Natural killer cell (primary cell): ENCODE results near the gene SPEN. TPM values are rescaled to one million over a fixed set of nuclear protein-coding genes. Genes with fewer than 3 reads are reported as not detected.
A peak's percentile ranks its signal among the peaks of the same experiment; 100 is the strongest.

Source experiments
- ATAC-seq, 3 donors: fragments of 150-1000 bp in 2 of 3; fragments of 200-7000 bp in 1 of 3; cut with Tn5 transposase; 1 replicate in 1 of 3; 2 replicates in 2 of 3; pipeline ENCODE4 v1.10.0; 2021; ENCODE audit warnings: mild to moderate bottlenecking in 2 of 3, moderate library complexity in 2 of 3
- DNase-seq, 2 donors: peaks; one replicate each; pipeline versions ENCODE4 v3.0.0 to v3.0.0-alpha.2; 2013 to 2021; ENCODE audit warnings: mixed read lengths in 1 of 2
- H3K27ac ChIP-seq: one replicate; pipeline ENCODE4 v1.5.1; 2013; ENCODE audit warnings: mild to moderate bottlenecking, low read length
- H3K27me3 ChIP-seq: one replicate; pipeline ENCODE4 v1.6.1; 2013; ENCODE audit warnings: low read length; ENCODE audit not compliant: control insufficient read depth, insufficient read depth
- H3K36me3 ChIP-seq: one replicate; pipeline ENCODE4 v1.6.1; 2013; ENCODE audit warnings: low read length; ENCODE audit not compliant: control insufficient read depth, insufficient read depth
- H3K4me1 ChIP-seq: one replicate; pipeline ENCODE4 v1.6.1; 2013; ENCODE audit warnings: low read length; ENCODE audit not compliant: control insufficient read depth, insufficient read depth
- H3K4me3 ChIP-seq: one replicate; pipeline ENCODE4 v1.5.1; 2013; ENCODE audit warnings: low read length
- H3K9me3 ChIP-seq: one replicate; pipeline ENCODE4 v1.6.1; 2013; ENCODE audit warnings: low read length; ENCODE audit not compliant: control insufficient read depth, insufficient read depth
- H3K27ac Mint-ChIP-seq, 2 donors: one replicate each; pipeline ENCODE4 v1.8.0; 2022; ENCODE audit warnings: mild to moderate bottlenecking in 2 of 2, mixed read lengths in 2 of 2, moderate library complexity in 1 of 2
- H3K27me3 Mint-ChIP-seq, 2 donors: one replicate each; pipeline ENCODE4 v1.8.0; 2022; ENCODE audit warnings: low read depth in 2 of 2, mixed read lengths in 2 of 2
- H3K36me3 Mint-ChIP-seq: one replicate; pipeline ENCODE4 v1.8.0; 2022; ENCODE audit warnings: mixed read lengths
- H3K4me1 Mint-ChIP-seq, 2 donors: one replicate each; pipeline ENCODE4 v1.8.0; 2022; ENCODE audit warnings: mixed read lengths in 2 of 2
- H3K4me3 Mint-ChIP-seq: one replicate; pipeline ENCODE4 v1.8.0; 2022; ENCODE audit warnings: mild to moderate bottlenecking, moderate library complexity, mixed read lengths
- H3K9me3 Mint-ChIP-seq, 2 donors: one replicate each; pipeline ENCODE4 v1.8.0; 2022; ENCODE audit warnings: mixed read lengths in 2 of 2
- CTCF ChIP-seq: fragments of 200-600 bp; IDR thresholded peaks from one replicate; pipeline ENCODE4 v1.8.0; 2022; ENCODE audit warnings: antibody characterized with exemption
- WGBS: methylation state at CpG from one replicate; pipeline ENCODE4 v1.1.7; 2013; ENCODE audit warnings: missing lambda C conversion rate; ENCODE audit not compliant: insufficient coverage; 5-methylcytosine and 5-hydroxymethylcytosine counted together
- intact Hi-C: fragments of 100-400 bp; cut with micrococcal nuclease; formaldehyde crosslinking; loops from one replicate; pipeline ENCODE4 v1.14.2; 2022
- total RNA-seq, 4 donors: library from RNA; stranded (reverse); fragments of 120-200 nt in 1 of 4; gene quantifications; one replicate each; pipeline versions ENCODE4 v1.2.3 to v1.2.4, GENCODE V29; 2013 to 2022

Gene SPEN
- total RNA-seq, 3 donors from 2014 or later (not counting 1 experiment from before 2014, with no cell fraction given) = 98.1 to 114 (median 105) TPM

DNA sequence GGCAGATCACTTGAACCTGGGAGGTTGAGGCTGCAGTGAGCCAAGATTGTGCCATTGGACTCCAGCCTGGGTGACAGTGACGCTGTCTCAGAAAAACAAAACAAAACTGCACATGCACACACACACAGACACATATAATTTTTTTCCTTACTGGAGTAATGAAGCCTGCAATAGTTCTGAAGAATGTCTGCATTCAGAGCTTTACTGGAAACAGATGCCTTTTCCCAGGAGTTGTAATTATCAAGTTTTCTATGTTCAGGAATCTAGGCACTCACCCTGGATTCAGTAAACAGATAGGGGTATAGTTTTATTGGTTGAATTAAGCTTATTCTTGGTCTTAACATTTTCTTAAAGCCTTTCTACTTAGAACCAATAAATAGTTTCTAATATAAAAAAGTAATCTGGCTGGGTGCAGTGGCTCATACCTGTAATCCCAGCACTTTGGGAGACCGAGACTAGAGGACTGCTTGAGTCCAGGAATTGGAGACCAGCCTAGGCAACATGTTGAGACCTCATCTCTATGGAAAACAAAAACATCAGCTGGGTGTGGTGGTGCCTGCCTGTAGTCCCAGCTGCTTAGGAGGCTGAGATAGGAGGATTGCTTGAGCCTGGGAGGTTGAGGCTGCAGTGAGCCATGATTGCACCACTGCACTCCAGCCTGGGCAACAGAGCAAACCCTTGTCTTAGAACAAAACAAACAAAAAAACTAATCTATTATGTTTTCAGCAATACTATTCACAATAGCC, 15.8 kb downstream of the SPEN start:
- DNase-seq = no peak
- ATAC-seq = no peak
- H3K9me3 Mint-ChIP-seq = no peaks in the 10 kb centered on the region
- Histone ChIP-seq H3K9me3 (no peaks in the 10 kb centered on the region), H3K27me3 (no peaks in the 10 kb centered on the region), H3K36me3 (no peaks in the 10 kb centered on the region), H3K4me1 (peaks cover 6% of the 10 kb centered on the region), H3K27ac (no peak overlapping the region), H3K4me3 (no peak overlapping the region)
- no peaks in the 10 kb centered on the region for H3K36me3 Mint-ChIP-seq
- intact Hi-C loops = no loop called here
- 96% methylated on average over 2 of the region's 2 CpGs for WGBS
- no peaks in the 10 kb centered on the region for H3K27me3 Mint-ChIP-seq
- H3K4me1 Mint-ChIP-seq = peaks cover 26 to 40% of the 10 kb centered on the region in 2 donors
- H3K27ac Mint-ChIP-seq = peak overlapping the region in 1 of 2 donors; percentile 59
- H3K4me3 Mint-ChIP-seq = no peak overlapping the region
- no peak for TF ChIP-seq CTCF

DNA sequence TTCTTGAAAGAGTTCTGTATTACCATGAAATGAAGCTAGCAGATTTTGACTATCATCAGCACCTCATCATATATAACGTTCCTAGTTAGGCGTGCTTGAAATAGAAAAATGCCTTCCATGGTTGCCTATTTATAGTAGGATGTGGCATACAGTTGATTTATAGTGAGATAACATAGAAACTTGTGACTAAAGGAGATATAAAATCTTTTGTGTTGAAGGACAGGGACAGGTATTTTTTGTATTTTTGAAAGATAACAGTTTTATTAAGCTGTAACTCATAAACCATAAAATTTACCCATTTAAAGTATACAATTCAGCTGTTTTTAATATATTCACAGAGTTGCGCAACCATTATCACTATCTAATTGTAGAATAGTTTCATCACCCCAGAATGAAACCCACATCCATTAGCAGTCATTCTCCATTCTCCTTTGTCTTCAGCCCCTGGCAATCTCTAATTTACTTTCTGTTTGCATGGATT, 19.3 kb downstream of the SPEN start:
- no peak for TF ChIP-seq CTCF
- no peak for ATAC-seq
- 100% methylated on average over 1 of the region's 3 CpGs for WGBS

GRCh38 chr1:15867288-15867687, 19.8 kb downstream of the SPEN start:
- peaks cover 40 to 47% of the 10 kb centered on the region in 2 donors for H3K4me1 Mint-ChIP-seq
- Histone ChIP-seq H3K36me3 (no peaks in the 10 kb centered on the region), H3K9me3 (no peaks in the 10 kb centered on the region), H3K27me3 (no peaks in the 10 kb centered on the region), H3K27ac (no peak overlapping the region), H3K4me3 (no peak overlapping the region), H3K4me1 (no peaks in the 10 kb centered on the region)
- 90% methylated on average over 3 of the region's 3 CpGs for WGBS
- H3K36me3 Mint-ChIP-seq = no peaks in the 10 kb centered on the region
- no peak overlapping the region for H3K4me3 Mint-ChIP-seq
- peak overlapping the region; percentile 7 to 52 for H3K27ac Mint-ChIP-seq
- no peak for DNase-seq
- H3K27me3 Mint-ChIP-seq = no peaks in the 10 kb centered on the region
- H3K9me3 Mint-ChIP-seq = no peaks in the 10 kb centered on the region
- intact Hi-C loops = no loop called here
- TF ChIP-seq CTCF = no peak
- no peak for ATAC-seq

More for the DNA sequence above, 19.3 kb downstream of the SPEN start:
- H3K27ac ChIP-seq = no peak overlapping the region
- no peaks in the 10 kb centered on the region for H3K27me3 Mint-ChIP-seq
- H3K4me3 Mint-ChIP-seq = no peak overlapping the region
- H3K4me1 ChIP-seq = no peaks in the 10 kb centered on the region
- no peaks in the 10 kb centered on the region for H3K9me3 ChIP-seq
- no peaks in the 10 kb centered on the region for H3K36me3 Mint-ChIP-seq
- peaks cover 40 to 47% of the 10 kb centered on the region in 2 donors for H3K4me1 Mint-ChIP-seq
- H3K4me3 ChIP-seq = no peak overlapping the region
- intact Hi-C loops = no loop called here
- H3K9me3 Mint-ChIP-seq = no peaks in the 10 kb centered on the region
- peak overlapping the region in 1 of 2 donors; percentile 52 for H3K27ac Mint-ChIP-seq
- DNase-seq = no peak
- H3K36me3 ChIP-seq = no peaks in the 10 kb centered on the region
- no peaks in the 10 kb centered on the region for H3K27me3 ChIP-seq
